ENCODE results near the gene CFAP410. TPM values are rescaled to one million over a fixed set of nuclear protein-coding genes. Genes with fewer than 3 reads are reported as not detected.

Gene CFAP410
- total RNA-seq, 2 donors from 2014 or later, result 33.1 to 35.7 TPM

- no peak overlapping the region for H3K27ac Mint-ChIP-seq
- H3K4me3 ChIP-seq (ENCODE audit: low read length), result no peak overlapping the region
- no peak overlapping the region for H3K4me3 Mint-ChIP-seq
Observed at GRCh38 chr21:44326272-44326647, 12.9 kb downstream of the CFAP410 start.

GRCh38 chr21:44325386-44326271 lies 13.6 kb downstream of the CFAP410 start:
- Histone ChIP-seq H3K4me1 (ENCODE audit: control insufficient read depth, insufficient read depth, low read length) (no peaks in the 10 kb centered on the region), H3K9me3 (ENCODE audit: control insufficient read depth, low read length) (no peaks in the 10 kb centered on the region), H3K9ac (ENCODE audit: extremely low read depth, low read length, poor library complexity, severe bottlenecking) (no peak overlapping the region), H3K27me3 (ENCODE audit: control insufficient read depth, insufficient read depth, low read length, poor library complexity, severe bottlenecking) (no peaks in the 10 kb centered on the region), H3K36me3 (ENCODE audit: control insufficient read depth, insufficient read depth, low read length) (peaks cover 14% of the 10 kb centered on the region), H3K4me3 (ENCODE audit: low read length) (no peak overlapping the region), H3K27ac (ENCODE audit: low read depth, low read length) (no peak overlapping the region)
- WGBS, 2 experiments (ENCODE audit: insufficient coverage in 1 of 2, insufficient read length in 1 of 2), result 95% methylated on average over 33 to 44 of the region's 44 CpGs
- no peak overlapping the region for H3K4me3 Mint-ChIP-seq
- no peak for DNase-seq
- no peak overlapping the region for H3K27ac Mint-ChIP-seq
- no peak for TF ChIP-seq CTCF (conservative IDR thresholded peaks at IDR 0.05)
- no peaks in the 10 kb centered on the region for H3K4me1 Mint-ChIP-seq
- peaks cover 8% of the 10 kb centered on the region for H3K36me3 Mint-ChIP-seq (ENCODE audit: low read depth)
- no peaks in the 10 kb centered on the region for H3K9me3 Mint-ChIP-seq
- no peaks in the 10 kb centered on the region for H3K27me3 Mint-ChIP-seq (ENCODE audit: insufficient read depth)

More at GRCh38 chr21:44326272-44326647, 12.9 kb downstream of the CFAP410 start:
- peaks cover 6% of the 10 kb centered on the region for H3K36me3 Mint-ChIP-seq (ENCODE audit: low read depth)
- WGBS, 2 experiments (ENCODE audit: insufficient coverage in 1 of 2, insufficient read length in 1 of 2), result 83 to 89% methylated on average over 1 to 13 of the region's 13 CpGs
- no peak for TF ChIP-seq CTCF (conservative IDR thresholded peaks at IDR 0.05)
- H3K9ac ChIP-seq (ENCODE audit: extremely low read depth, low read length, poor library complexity, severe bottlenecking), result no peak overlapping the region
- H3K27me3 ChIP-seq (ENCODE audit: control insufficient read depth, insufficient read depth, low read length, poor library complexity, severe bottlenecking), result no peaks in the 10 kb centered on the region
- no peaks in the 10 kb centered on the region for H3K9me3 Mint-ChIP-seq
- no peaks in the 10 kb centered on the region for H3K27me3 Mint-ChIP-seq (ENCODE audit: insufficient read depth)
- no peaks in the 10 kb centered on the region for H3K9me3 ChIP-seq (ENCODE audit: control insufficient read depth, low read length)
- no peak for DNase-seq
- H3K36me3 ChIP-seq (ENCODE audit: control insufficient read depth, insufficient read depth, low read length), result peaks cover 9% of the 10 kb centered on the region
- no peak overlapping the region for H3K27ac ChIP-seq (ENCODE audit: low read depth, low read length)
- no peaks in the 10 kb centered on the region for H3K4me1 Mint-ChIP-seq
- no peaks in the 10 kb centered on the region for H3K4me1 ChIP-seq (ENCODE audit: control insufficient read depth, insufficient read depth, low read length)

DNA sequence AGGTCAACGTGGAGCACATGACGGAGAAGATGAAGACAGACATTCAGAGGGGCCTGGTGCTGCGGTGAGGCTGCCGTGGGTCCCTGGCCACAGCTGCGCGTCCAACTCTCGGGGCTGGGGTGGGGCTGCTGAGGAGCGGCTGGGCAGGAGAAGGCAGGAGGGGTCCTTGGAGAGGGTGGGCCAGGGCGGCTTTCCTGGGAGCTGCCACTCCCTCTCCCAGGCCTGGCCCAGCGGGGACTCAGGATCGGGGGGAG lies 14.4 kb downstream of the CFAP410 start:
- WGBS, 2 experiments (ENCODE audit: insufficient coverage in 1 of 2, insufficient read length in 1 of 2), result 93 to 94% methylated on average over 8 to 11 of the region's 11 CpGs
- Histone ChIP-seq H3K4me1 (ENCODE audit: control insufficient read depth, insufficient read depth, low read length) (no peaks in the 10 kb centered on the region), H3K9ac (ENCODE audit: extremely low read depth, low read length, poor library complexity, severe bottlenecking) (no peak overlapping the region), H3K27me3 (ENCODE audit: control insufficient read depth, insufficient read depth, low read length, poor library complexity, severe bottlenecking) (no peaks in the 10 kb centered on the region), H3K9me3 (ENCODE audit: control insufficient read depth, low read length) (no peaks in the 10 kb centered on the region), H3K27ac (ENCODE audit: low read depth, low read length) (no peak overlapping the region), H3K4me3 (ENCODE audit: low read length) (no peak overlapping the region), H3K36me3 (ENCODE audit: control insufficient read depth, insufficient read depth, low read length) (peaks cover 14% of the 10 kb centered on the region)
- TF ChIP-seq CTCF (conservative IDR thresholded peaks at IDR 0.05), result no peak
- Mint-ChIP-seq H3K27me3 (ENCODE audit: insufficient read depth) (no peaks in the 10 kb centered on the region), H3K36me3 (ENCODE audit: low read depth) (peaks cover 11% of the 10 kb centered on the region), H3K27ac (no peak overlapping the region), H3K9me3 (no peaks in the 10 kb centered on the region), H3K4me3 (no peak overlapping the region), H3K4me1 (no peaks in the 10 kb centered on the region)
- DNase-seq, result no peak
